Liver (tissue), 9 donors: ENCODE data around the gene ZC3H12C. TPM values are rescaled to one million over a fixed set of nuclear protein-coding genes. Genes with fewer than 3 reads are reported as not detected.
"Not testable (repeated sequence)": the region's sequence is repeated elsewhere in the genome, so short reads cannot be mapped to it uniquely, and the experiment has no call there.

Experiments
- DNase-seq: peaks from one replicate; pipeline ENCODE4 v3.0.0-alpha.2; 2017; ENCODE audit warnings: low spot score
- H3K27ac ChIP-seq, 2 donors: one replicate each; pipeline ENCODE4 v1.7.0; 2013; ENCODE audit warnings: inconsistent platforms in 2 of 2, low read length in 2 of 2, control low read depth in 1 of 2, low read depth in 1 of 2, mild to moderate bottlenecking in 1 of 2
- H3K27me3 ChIP-seq, 4 donors: one replicate each; pipeline versions ENCODE4 v1.6.1 to v1.7.0; 2013; ENCODE audit warnings: low read length in 3 of 4, inconsistent platforms in 1 of 4, mild to moderate bottlenecking in 1 of 4, moderate library complexity in 1 of 4; ENCODE audit not compliant: control insufficient read depth in 4 of 4, insufficient read depth in 4 of 4
- H3K36me3 ChIP-seq, 4 donors: one replicate each; pipeline versions ENCODE4 v1.6.1 to v1.7.0; 2013; ENCODE audit warnings: low read length in 3 of 4, mild to moderate bottlenecking in 3 of 4, low read depth in 1 of 4, moderate library complexity in 1 of 4; ENCODE audit not compliant: control insufficient read depth in 4 of 4, insufficient read depth in 3 of 4
- H3K4me1 ChIP-seq, 4 donors: one replicate each; pipeline versions ENCODE4 v1.6.1 to v1.7.0; 2013; ENCODE audit warnings: low read length in 3 of 4, mild to moderate bottlenecking in 3 of 4, moderate library complexity in 1 of 4; ENCODE audit not compliant: control insufficient read depth in 4 of 4, insufficient read depth in 4 of 4
- H3K4me3 ChIP-seq, 3 donors: one replicate each; pipeline versions ENCODE4 v1.6.1 to v1.7.0; 2013; ENCODE audit warnings: low read length in 3 of 3, control low read depth in 1 of 3, low read depth in 1 of 3, mild to moderate bottlenecking in 1 of 3
- H3K9ac ChIP-seq, 2 donors: one replicate each; pipeline ENCODE4 v1.7.0; 2013; ENCODE audit warnings: low read length in 2 of 2, mild to moderate bottlenecking in 2 of 2, moderate library complexity in 2 of 2, control low read depth in 1 of 2, low read depth in 1 of 2
- H3K9me3 ChIP-seq, 4 donors: one replicate each; pipeline versions ENCODE4 v1.6.1 to v1.7.0; 2013; ENCODE audit warnings: low read length in 3 of 4; ENCODE audit not compliant: control insufficient read depth in 4 of 4
- ATF3 ChIP-seq: IDR thresholded peaks from 2 replicates; pipeline ENCODE4 v1.6.1; 2016; ENCODE audit warnings: antibody characterized with exemption
- CTCF ChIP-seq: fragments of 150-350 bp; IDR thresholded peaks from 2 replicates; pipeline ENCODE4 v1.5.1; 2017; ENCODE audit warnings: improper control_type of control experiment, low read depth, low read length; ENCODE audit not compliant: missing input control
- EGR1 ChIP-seq, 2 donors: IDR thresholded peaks; 2 replicates each; pipeline ENCODE4 v1.6.1; 2016 to 2018; ENCODE audit warnings: antibody characterized with exemption in 2 of 2, low read depth in 2 of 2
- FOXA1 ChIP-seq: IDR thresholded peaks from 2 replicates; pipeline ENCODE4 v1.6.1; 2016; ENCODE audit warnings: antibody characterized with exemption
- FOXA2 ChIP-seq: IDR thresholded peaks from 2 replicates; pipeline ENCODE4 v1.6.1; 2016; ENCODE audit warnings: antibody characterized with exemption
- GABPA ChIP-seq, 2 donors: IDR thresholded peaks in 1 of 2; conservative IDR thresholded peaks in 1 of 2; 2 replicates each; pipeline ENCODE4 v1.6.1; 2016; ENCODE audit warnings: antibody characterized with exemption in 2 of 2, mild to moderate bottlenecking in 1 of 2, moderate library complexity in 1 of 2
- HNF4A ChIP-seq, 2 donors: conservative IDR thresholded peaks; 2 replicates each; pipeline ENCODE4 v1.6.1; 2016; ENCODE audit warnings: antibody characterized with exemption in 2 of 2, mild to moderate bottlenecking in 2 of 2
- HNF4G ChIP-seq: IDR thresholded peaks from 2 replicates; pipeline ENCODE4 v1.6.1; 2016; ENCODE audit warnings: antibody characterized with exemption
- JUND ChIP-seq, 2 donors: IDR thresholded peaks; 2 replicates each; pipeline ENCODE4 v1.6.1; 2016; ENCODE audit warnings: antibody characterized with exemption in 2 of 2
- MAX ChIP-seq: IDR thresholded peaks from 2 replicates; pipeline ENCODE4 v1.6.1; 2016; ENCODE audit warnings: antibody characterized with exemption
- NR2F2 ChIP-seq: IDR thresholded peaks from 2 replicates; pipeline ENCODE4 v1.6.1; 2016; ENCODE audit warnings: antibody characterized with exemption
- RAD21 ChIP-seq, 2 donors: IDR thresholded peaks; 2 replicates each; pipeline ENCODE4 v1.6.1; 2016; ENCODE audit warnings: antibody characterized with exemption in 2 of 2, mild to moderate bottlenecking in 2 of 2
- REST ChIP-seq: IDR thresholded peaks from 2 replicates; pipeline ENCODE4 v1.6.1; 2016; ENCODE audit warnings: antibody characterized with exemption, mild to moderate bottlenecking
- RXRA ChIP-seq, 2 donors: IDR thresholded peaks; 2 replicates each; pipeline ENCODE4 v1.6.1; 2017 to 2018; ENCODE audit warnings: antibody characterized with exemption in 2 of 2, mild to moderate bottlenecking in 1 of 2
- SP1 ChIP-seq: IDR thresholded peaks from 2 replicates; pipeline ENCODE4 v1.6.1; 2018; ENCODE audit warnings: antibody characterized with exemption, mild to moderate bottlenecking
- TAF1 ChIP-seq: conservative IDR thresholded peaks from 2 replicates; pipeline ENCODE4 v1.6.1; 2016; ENCODE audit warnings: antibody characterized with exemption, mild to moderate bottlenecking
- YY1 ChIP-seq: IDR thresholded peaks from 2 replicates; pipeline ENCODE4 v1.6.1; 2016; ENCODE audit warnings: antibody characterized with exemption, mild to moderate bottlenecking
- ZBTB33 ChIP-seq: IDR thresholded peaks from 2 replicates; pipeline ENCODE4 v1.6.1; 2016; ENCODE audit warnings: antibody characterized with exemption
- WGBS: extraction: QIAGEN DNeasy Blood & Tissue Kit; methylation state at CpG from one replicate; pipeline ENCODE4 v1.1.7; 2013; 5-methylcytosine and 5-hydroxymethylcytosine counted together
- polyA plus RNA-seq, 2 donors: library from polyadenylated mRNA; stranded (reverse) in 1 of 2; unstranded in 1 of 2; fragments of 200-250 nt in 1 of 2; fragments of >200 nt in 1 of 2; fragmentation: Nextera tagmentation in 1 of 2; extraction: Ambion mirVana in 1 of 2; gene quantifications; one replicate each; pipeline versions ENCODE4 v1.2.1 to v1.2.3, GENCODE V29; 2013 to 2015
- total RNA-seq, 2 donors: library from RNA; depleted of rRNA; stranded (reverse); fragments of >200 nt; gene quantifications; one replicate each; pipeline ENCODE4 v1.2.3, GENCODE V29; 2014
- donor health status: healthy.
- donor health status: healthy.
- donor health status: healthy.
- donor health status: healthy.
- donor health status: healthy.

Gene ZC3H12C
- total and polyA plus RNA-seq, 4 donors: 0.92 to 9.6 (median 2.3) TPM

- not testable (repeated sequence) for H3K27ac ChIP-seq, H3K9ac ChIP-seq, DNase-seq, H3K36me3 ChIP-seq, H3K9me3 ChIP-seq, H3K4me1 ChIP-seq, H3K27me3 ChIP-seq
- H3K4me3 ChIP-seq: peak overlapping the region in 1 of 3 donors; percentile 33
- TF ChIP-seq RAD21 (IDR thresholded peaks at IDR 0.05): peak in 1 of 2 donors; percentile 17
- 49% methylated on average over 23 of the region's 29 CpGs for WGBS
These were observed 115.6 kb downstream of the ZC3H12C start for GRCh38 chr11:110208678-110209312.

- 4% methylated on average over 2 of the region's 14 CpGs for WGBS
- DNase-seq, H3K4me1 ChIP-seq, H3K36me3 ChIP-seq, H3K9ac ChIP-seq, H3K27ac ChIP-seq, H3K27me3 ChIP-seq, H3K9me3 ChIP-seq: not testable (repeated sequence)
- H3K4me3 ChIP-seq: peak overlapping the region in 1 of 3 donors; percentile 33
These were observed 116.1 kb downstream of the ZC3H12C start for GRCh38 chr11:110209313-110209694.

GRCh38 chr11:110217223-110217877, 124.2 kb downstream of the ZC3H12C start:
- Histone ChIP-seq H3K27ac (no peak overlapping the region), H3K9ac (no peak overlapping the region), H3K27me3 (no peaks in the 10 kb centered on the region), H3K4me3 (no peak overlapping the region), H3K4me1 (peaks cover 0 to 4% (median 0%) of the 10 kb centered on the region in 4 donors), H3K9me3 (no peaks in the 10 kb centered on the region), H3K36me3 (peaks cover 0 to 2% (median 0%) of the 10 kb centered on the region in 4 donors)
- WGBS: 90% methylated on average over 12 of the region's 12 CpGs
- no peak for DNase-seq
- TF ChIP-seq HNF4G (no peak), FOXA2 (no peak), RAD21 (IDR thresholded peaks at IDR 0.05) (no peak), YY1 (no peak), ATF3 (no peak), RXRA (IDR thresholded peaks at IDR 0.05) (no peak), NR2F2 (no peak), CTCF (no peak), GABPA (IDR thresholded peaks at IDR 0.05 in 1 of 2, conservative IDR thresholded peaks at IDR 0.05 in 1 of 2) (no peak), MAX (no peak), FOXA1 (no peak), REST (no peak), ZBTB33 (no peak), JUND (IDR thresholded peaks at IDR 0.05) (no peak), TAF1 (no peak), EGR1 (IDR thresholded peaks at IDR 0.05; ENCODE audit: low read depth in 2 of 2) (no peak), SP1 (no peak), HNF4A (conservative IDR thresholded peaks at IDR 0.05) (no peak)
